IPS-18a (cell line): ENCODE data around the gene TMEM123.

Experiments
- H3K27ac ChIP-seq: one replicate; pipeline ENCODE4 v1.5.1; 2013; ENCODE audit warnings: low read length
- H3K27me3 ChIP-seq: one replicate; pipeline ENCODE4 v1.6.1; 2013; ENCODE audit warnings: mild to moderate bottlenecking, low read length; ENCODE audit not compliant: control insufficient read depth, insufficient read depth
- H3K36me3 ChIP-seq: one replicate; pipeline ENCODE4 v1.6.1; 2013; ENCODE audit warnings: low read depth, low read length; ENCODE audit not compliant: control insufficient read depth
- H3K4me1 ChIP-seq: one replicate; pipeline ENCODE4 v1.6.1; 2013; ENCODE audit warnings: low read depth, low read length; ENCODE audit not compliant: control insufficient read depth
- H3K4me3 ChIP-seq: one replicate; pipeline ENCODE4 v1.5.1; 2013; ENCODE audit warnings: low read length
- H3K9ac ChIP-seq: one replicate; pipeline ENCODE4 v1.6.1; 2013; ENCODE audit warnings: mild to moderate bottlenecking, low read length, moderate library complexity
- H3K9me3 ChIP-seq: one replicate; pipeline ENCODE4 v1.6.1; 2013; ENCODE audit warnings: low read depth, low read length; ENCODE audit not compliant: control insufficient read depth

Gene TMEM123

DNA sequence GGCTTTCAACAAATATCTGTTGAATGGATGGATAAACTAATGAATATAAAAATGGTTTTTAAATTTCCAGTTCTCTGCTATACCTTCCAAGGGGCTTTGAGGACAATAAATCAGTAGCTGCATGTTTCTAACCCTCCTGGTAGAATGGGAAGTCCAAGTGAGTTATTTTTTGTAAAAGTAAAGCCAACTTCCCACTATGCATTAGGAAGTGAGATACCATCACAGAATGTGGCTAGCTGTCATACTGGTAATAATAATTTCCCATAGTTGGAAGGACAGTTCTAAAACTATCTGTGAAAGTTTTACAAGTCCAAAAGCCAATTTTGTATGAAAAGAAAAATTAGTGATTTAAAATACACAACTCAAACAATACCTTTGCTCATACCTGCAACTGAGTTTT is 50.0 kb downstream of the TMEM123 start:
- Histone ChIP-seq H3K27ac (no peak overlapping the region), H3K36me3 (peaks cover 34% of the 10 kb centered on the region), H3K9me3 (no peaks in the 10 kb centered on the region), H3K27me3 (no peaks in the 10 kb centered on the region), H3K4me1 (no peaks in the 10 kb centered on the region), H3K4me3 (no peak overlapping the region), H3K9ac (no peak overlapping the region)

DNA sequence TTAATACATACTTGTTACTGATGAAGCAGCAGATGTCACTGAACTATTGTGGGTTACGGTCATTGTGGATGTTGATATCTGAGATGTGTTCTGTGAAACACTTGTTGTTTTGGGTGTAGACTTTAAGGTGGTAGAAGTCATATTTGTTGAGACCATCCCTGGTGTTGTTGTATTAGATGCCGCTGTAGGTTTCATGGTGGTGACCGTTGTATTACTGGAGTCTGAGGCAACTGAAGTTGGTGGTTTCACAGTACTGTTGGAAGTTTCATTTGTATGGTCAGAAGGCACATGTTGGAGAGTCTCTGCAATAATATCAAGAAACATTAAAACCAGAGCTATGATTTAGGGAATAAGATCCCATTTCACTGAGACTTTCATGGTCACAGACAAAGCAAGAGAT is 50.7 kb downstream of the TMEM123 start:
- Histone ChIP-seq H3K4me3 (no peak overlapping the region), H3K27ac (no peak overlapping the region), H3K9me3 (no peaks in the 10 kb centered on the region), H3K4me1 (no peaks in the 10 kb centered on the region), H3K36me3 (peaks cover 39% of the 10 kb centered on the region), H3K27me3 (no peaks in the 10 kb centered on the region), H3K9ac (no peak overlapping the region)

DNA sequence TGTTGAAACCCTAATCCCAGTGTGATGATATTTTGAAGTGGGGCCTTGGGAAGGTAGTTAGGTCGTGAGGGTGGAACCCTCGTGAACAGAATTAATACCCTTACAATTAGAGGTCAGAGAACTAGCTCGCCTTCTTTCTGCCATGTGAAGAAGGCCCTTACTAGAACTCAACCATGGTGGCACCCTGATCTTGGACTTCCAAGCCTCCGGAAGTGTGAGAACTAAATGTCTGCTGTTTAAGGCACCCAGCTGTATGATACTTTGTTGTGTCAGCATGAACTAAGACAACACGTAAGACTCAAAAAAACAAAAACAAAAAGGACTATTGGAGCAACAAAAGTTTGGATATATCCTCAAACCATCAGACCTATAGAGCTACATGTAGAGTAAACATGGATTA is 52.0 kb downstream of the TMEM123 start:
- no peak overlapping the region for H3K4me3 ChIP-seq
- peaks cover 39% of the 10 kb centered on the region for H3K36me3 ChIP-seq
- no peaks in the 10 kb centered on the region for H3K4me1 ChIP-seq
- no peaks in the 10 kb centered on the region for H3K27me3 ChIP-seq
- no peaks in the 10 kb centered on the region for H3K9me3 ChIP-seq
- no peak overlapping the region for H3K27ac ChIP-seq
- no peak overlapping the region for H3K9ac ChIP-seq

DNA sequence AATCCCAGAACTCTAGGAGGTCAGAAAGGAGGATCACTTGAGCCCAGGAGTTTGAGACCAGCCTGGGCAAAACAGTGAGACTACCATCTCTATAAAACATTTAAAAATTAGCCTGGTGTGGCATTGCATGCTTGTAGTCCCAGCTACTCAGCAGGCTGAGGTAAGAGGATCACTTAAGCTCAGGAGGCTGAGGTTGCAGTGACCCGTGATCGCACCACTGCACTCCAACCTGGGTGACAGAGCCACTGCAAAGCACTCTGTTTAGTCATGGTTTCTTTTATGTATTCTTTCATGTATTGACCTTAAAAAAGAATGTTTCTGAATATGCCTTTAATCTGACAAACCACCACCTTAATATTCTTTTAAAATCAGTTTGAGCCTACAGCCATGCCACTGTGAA is 53.4 kb downstream of the TMEM123 start:
- H3K4me1 ChIP-seq: no peaks in the 10 kb centered on the region
- H3K4me3 ChIP-seq: no peak overlapping the region

DNA sequence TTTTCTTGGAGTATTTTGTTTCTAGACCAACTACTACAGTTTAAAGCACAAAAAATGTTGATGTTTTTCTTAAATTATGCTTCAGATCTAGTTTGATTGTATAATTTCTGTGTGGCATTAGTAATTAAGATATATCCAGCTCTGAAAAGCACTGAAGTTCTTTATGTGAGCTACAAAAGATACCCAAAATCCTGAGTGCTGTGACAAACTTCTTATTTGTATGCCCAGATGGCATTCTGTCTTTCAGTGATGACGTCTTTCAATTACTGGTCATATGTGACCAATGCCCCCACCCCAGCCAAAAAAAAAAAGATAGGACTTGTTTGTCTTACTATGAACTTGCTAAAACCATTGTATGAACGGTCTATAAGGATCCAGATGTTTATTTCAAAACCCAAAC is 54.3 kb downstream of the TMEM123 start:
- peaks cover 39% of the 10 kb centered on the region for H3K36me3 ChIP-seq

More for the DNA sequence above, 53.4 kb downstream of the TMEM123 start:
- H3K36me3 ChIP-seq: peaks cover 39% of the 10 kb centered on the region
- no peaks in the 10 kb centered on the region for H3K9me3 ChIP-seq
- no peak overlapping the region for H3K9ac ChIP-seq
- H3K27ac ChIP-seq: no peak overlapping the region
- H3K27me3 ChIP-seq: no peaks in the 10 kb centered on the region

DNA sequence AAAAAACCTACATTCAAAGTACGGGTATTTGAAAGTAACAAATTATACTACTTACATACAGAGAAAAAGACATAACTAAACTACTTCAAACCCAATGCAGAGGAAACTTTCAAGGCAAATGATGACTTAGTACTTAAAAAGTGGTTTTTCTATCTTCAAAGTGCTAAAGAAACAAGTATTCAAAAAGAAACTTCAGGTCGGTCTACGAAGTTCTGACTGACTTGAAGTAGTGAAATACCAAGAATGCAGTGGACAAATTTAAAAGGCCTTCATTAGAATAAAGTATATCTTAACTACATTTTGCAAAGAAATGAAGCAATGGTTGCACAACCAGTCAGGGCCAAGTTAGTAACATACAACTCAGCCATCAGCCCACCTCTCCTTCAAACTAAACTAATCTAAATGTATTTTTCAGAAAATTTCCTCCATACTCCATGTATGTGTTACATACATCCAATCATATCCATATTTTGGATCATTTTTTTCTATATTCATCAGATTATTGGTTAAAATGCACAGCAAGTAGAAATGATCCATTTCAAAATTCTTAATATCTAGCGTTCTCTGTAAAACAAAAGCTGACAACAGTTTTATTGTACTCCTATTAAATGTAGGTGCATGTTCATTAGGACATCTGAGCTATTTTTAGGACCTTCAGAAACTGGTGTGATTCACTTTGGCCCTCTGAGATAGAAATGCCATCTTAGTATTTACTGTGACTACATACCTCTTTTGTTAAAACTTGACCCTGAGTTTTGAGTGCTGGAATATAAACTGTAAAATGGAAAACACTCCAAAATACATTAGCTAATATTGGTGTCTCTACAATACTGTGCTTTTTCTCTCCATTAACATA is 55.6 kb downstream of the TMEM123 start:
- peaks cover 37% of the 10 kb centered on the region for H3K36me3 ChIP-seq
- H3K4me1 ChIP-seq: no peaks in the 10 kb centered on the region
- H3K27ac ChIP-seq: no peak overlapping the region
- H3K27me3 ChIP-seq: no peaks in the 10 kb centered on the region
- H3K9ac ChIP-seq: no peak overlapping the region
- H3K4me3 ChIP-seq: no peak overlapping the region
- H3K9me3 ChIP-seq: no peaks in the 10 kb centered on the region

More for the DNA sequence above, 54.3 kb downstream of the TMEM123 start:
- H3K4me1 ChIP-seq: no peaks in the 10 kb centered on the region
- H3K9ac ChIP-seq: no peak overlapping the region
- no peak overlapping the region for H3K27ac ChIP-seq
- H3K4me3 ChIP-seq: no peak overlapping the region
- no peaks in the 10 kb centered on the region for H3K9me3 ChIP-seq
- no peaks in the 10 kb centered on the region for H3K27me3 ChIP-seq

DNA sequence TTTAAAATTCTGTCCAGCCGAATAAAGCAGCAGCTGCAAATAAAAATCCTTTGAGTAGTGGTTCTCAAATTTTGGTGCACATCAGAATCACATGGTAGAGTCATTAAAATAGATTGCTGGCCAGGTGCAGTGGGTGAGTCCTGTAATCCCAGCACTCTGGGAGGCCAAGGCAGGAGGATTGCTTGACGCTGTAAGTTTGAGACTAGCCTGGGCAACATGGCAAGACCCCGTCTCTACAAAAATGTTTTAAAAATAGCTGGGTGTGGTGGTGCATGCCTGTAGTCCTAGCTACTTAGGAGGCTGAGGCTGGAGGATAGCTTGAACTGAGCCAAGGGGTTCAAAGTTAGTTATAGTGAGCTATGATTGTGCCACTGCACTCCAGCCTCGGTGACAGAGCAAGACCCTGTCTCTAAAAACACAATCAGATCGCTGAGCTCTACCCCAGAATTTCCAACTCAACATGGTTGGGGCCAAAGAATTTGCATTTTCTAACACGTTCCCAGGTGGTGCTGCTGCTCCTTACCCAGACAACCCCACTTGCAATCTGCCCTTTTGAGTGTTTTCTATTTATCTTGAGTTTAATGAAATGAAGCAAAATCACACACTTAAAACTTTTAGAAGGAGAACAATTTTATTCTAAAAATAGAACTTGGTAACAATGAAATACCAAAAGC is 56.7 kb downstream of the TMEM123 start:
- no peak overlapping the region for H3K9ac ChIP-seq
- no peaks in the 10 kb centered on the region for H3K4me1 ChIP-seq
- H3K36me3 ChIP-seq: peaks cover 26% of the 10 kb centered on the region
- no peak overlapping the region for H3K27ac ChIP-seq
- H3K9me3 ChIP-seq: no peaks in the 10 kb centered on the region
- H3K27me3 ChIP-seq: no peaks in the 10 kb centered on the region
- no peak overlapping the region for H3K4me3 ChIP-seq

DNA sequence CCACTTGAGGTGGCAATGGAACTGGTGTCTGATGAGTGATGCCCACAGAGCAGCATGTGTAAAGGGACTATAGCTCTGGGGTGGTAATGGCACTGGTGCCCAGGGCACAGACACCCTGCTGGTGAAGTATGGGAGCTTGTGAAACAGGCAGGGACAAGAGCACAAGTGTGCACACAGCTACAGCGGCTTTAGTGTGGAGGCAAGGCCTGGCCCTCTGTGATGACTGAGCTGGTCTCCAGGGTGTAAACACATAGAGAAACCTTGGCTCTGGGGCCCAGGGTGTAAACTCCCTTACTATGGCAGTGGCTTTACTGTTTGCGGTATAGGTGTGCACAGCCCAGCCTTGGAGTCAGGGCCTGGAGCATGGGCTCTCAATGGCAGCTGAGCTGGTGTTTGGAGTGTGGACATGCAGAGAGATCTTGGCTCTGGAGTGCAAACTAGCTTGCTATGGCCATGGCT is 59.3 kb downstream of the TMEM123 start:
- Histone ChIP-seq H3K36me3 (peaks cover 9% of the 10 kb centered on the region), H3K4me1 (no peaks in the 10 kb centered on the region), H3K9me3 (no peaks in the 10 kb centered on the region), H3K27me3 (no peaks in the 10 kb centered on the region), H3K4me3 (no peak overlapping the region), H3K9ac (no peak overlapping the region), H3K27ac (no peak overlapping the region)

DNA sequence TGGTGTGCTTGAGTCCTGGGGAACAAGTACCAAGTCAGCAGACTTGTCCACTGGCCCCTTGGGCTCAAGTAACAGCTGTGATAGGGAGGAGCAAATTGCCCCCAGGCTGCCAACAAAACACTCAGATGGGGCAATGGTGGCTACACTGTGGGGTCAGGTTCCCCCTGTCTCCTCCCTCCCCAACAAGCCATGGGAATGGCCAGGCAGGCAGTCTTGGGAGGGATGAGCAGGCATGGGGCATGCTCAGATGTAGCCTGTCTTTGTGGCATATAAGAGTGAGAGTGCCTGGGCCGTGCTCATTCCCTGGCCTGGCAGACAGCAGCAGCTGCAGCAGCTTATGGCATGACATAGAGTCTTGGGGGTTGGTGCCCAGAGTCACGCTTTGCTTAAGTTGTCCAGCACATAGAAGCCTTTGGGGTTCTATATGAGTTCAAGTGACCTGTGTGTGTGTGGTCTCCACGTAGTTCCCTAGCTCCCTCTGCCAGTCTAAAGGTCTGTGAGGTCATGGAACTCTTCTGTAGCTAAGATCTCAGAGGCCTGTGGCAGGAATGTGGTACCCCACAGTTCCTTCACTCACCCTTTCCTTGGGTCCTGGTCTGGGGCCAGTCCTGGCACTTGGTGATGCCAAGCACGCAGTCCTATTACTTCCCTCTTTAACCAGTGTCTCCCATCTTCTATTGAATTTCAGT is 60.9 kb downstream of the TMEM123 start:
- Histone ChIP-seq H3K9me3 (no peaks in the 10 kb centered on the region), H3K36me3 (no peaks in the 10 kb centered on the region), H3K27ac (no peak overlapping the region), H3K4me1 (no peaks in the 10 kb centered on the region), H3K27me3 (no peaks in the 10 kb centered on the region), H3K4me3 (no peak overlapping the region), H3K9ac (no peak overlapping the region)

DNA sequence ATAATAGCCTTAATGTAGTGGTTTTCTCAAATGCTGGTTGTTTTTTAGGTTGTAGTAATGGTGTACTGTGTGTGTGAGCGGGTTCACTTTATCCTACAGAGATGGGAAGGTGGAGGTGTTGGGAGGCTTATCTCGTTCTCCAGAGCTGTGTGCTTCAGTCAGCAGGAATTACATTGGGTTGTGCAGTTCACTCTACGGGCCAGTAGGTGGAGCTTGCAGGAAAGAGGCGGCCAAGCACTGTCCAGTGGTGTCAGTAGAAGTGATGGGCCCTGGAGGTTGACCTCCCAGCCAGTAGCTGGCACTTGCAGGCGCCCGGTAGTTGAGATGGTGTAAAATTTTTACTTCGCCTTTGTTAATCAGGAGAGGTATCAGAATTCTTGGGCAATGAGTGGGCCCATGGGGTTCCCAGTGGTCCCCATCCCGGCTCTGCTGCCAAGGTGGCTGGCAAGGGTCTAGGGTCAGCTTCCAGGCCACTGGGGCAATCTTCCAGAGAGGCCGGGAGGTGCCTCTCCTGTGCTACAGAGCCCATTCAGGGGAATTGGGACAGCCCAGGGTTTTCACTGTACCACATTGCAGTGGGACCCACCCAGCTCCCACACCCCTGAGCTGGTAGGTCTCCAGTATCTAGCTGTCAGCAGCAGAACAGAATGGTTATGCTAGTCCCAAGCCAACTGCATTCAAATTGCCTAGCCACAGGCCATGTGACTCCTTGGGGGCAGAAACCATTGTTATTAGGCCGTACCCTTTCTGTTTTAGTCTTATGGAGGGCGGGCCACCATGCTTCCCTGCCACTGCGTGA is 61.7 kb downstream of the TMEM123 start:
- H3K9ac ChIP-seq: no peak overlapping the region
- no peak overlapping the region for H3K4me3 ChIP-seq
- no peaks in the 10 kb centered on the region for H3K27me3 ChIP-seq
- no peaks in the 10 kb centered on the region for H3K4me1 ChIP-seq
- H3K9me3 ChIP-seq: no peaks in the 10 kb centered on the region
- no peak overlapping the region for H3K27ac ChIP-seq
- H3K36me3 ChIP-seq: no peaks in the 10 kb centered on the region

DNA sequence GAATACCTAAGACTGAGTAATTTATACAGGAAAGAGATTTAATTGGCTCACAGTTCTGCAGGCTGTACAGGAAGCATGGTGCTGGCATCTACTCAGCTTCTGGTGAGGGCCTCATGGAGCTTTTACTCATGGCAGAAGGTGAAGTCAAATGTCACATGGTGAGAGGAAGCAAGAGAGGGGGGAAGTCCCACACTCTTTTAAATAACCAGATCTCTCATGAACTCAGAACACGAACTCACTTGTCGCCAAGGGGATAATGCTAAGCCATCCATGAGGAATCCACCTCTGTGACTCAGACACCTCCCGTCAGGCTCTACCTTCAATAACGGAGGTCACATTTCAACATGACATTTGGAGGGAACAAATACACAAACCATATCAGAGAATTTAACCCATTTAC is 63.3 kb downstream of the TMEM123 start:
- H3K9me3 ChIP-seq: no peaks in the 10 kb centered on the region
- H3K27ac ChIP-seq: no peak overlapping the region
- H3K27me3 ChIP-seq: no peaks in the 10 kb centered on the region
- no peaks in the 10 kb centered on the region for H3K36me3 ChIP-seq
- no peak overlapping the region for H3K9ac ChIP-seq
- no peak overlapping the region for H3K4me3 ChIP-seq
- H3K4me1 ChIP-seq: no peaks in the 10 kb centered on the region
